ENCODE data around the gene EVC2. TPM values are rescaled to one million over a fixed set of nuclear protein-coding genes. Genes with fewer than 3 reads are reported as not detected.

The EVC2 gene
- polyA plus RNA-seq, 1 donor (not counting 4 experiments of a cell fraction or from before 2014, with no cell fraction given): 1.7 TPM

DNA sequence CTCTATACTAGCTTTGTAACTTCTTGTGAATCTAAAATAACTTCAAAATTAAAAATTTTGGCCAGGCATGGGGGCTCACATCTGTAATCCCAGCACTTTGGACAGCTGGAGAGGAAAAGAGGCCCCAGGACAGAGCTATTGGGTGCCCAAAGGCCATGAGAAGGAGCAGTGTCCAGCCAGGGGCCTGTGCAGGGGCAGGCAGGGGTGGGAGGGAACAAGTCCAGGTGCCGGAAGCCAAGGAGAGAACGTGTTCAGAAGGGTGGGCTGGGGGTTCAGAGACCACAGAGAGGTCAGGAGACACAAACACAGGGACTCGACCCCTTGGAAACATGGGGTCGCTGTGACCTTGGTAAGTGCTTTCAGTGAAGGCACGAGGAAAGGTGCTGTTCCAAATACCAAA is 138.9 kb downstream of the EVC2 start:
- H3K27me3 ChIP-seq (ENCODE audit: control insufficient read depth, extremely low read depth, insufficient read depth, low read length): no peaks in the 10 kb centered on the region
- no peak overlapping the region for H3K9ac ChIP-seq (ENCODE audit: control insufficient read depth, extremely low read depth, insufficient read depth, low read length)
- H3K9me3 ChIP-seq (ENCODE audit: control insufficient read depth, low read depth, low read length): no peaks in the 10 kb centered on the region
- no peaks in the 10 kb centered on the region for H3K4me1 ChIP-seq (ENCODE audit: control insufficient read depth, extremely low read depth, insufficient read depth, low read length)
- FAIRE-seq (no peak), DNase-seq (ENCODE audit: low read depth, low spot score) (no peak)
- no peak overlapping the region for H3K4me3 ChIP-seq (ENCODE audit: control insufficient read depth in 2 of 3, extremely low read depth in 1 of 3, insufficient read depth in 2 of 3, low read depth in 1 of 3, low read length in 3 of 3)
- H3K9me1 ChIP-seq (ENCODE audit: control insufficient read depth, extremely low read depth, insufficient read depth, low read length): no peaks in the 10 kb centered on the region
- H3K36me3 ChIP-seq (ENCODE audit: control insufficient read depth in 2 of 2, extremely low read depth in 1 of 2, insufficient read depth in 2 of 2, low read length in 2 of 2): peaks cover 6 to 11% of the 10 kb centered on the region in 2 experiments
- no peak overlapping the region for H2AFZ ChIP-seq (ENCODE audit: control insufficient read depth, low read length)
- no peak overlapping the region for H3K27ac ChIP-seq (ENCODE audit: control insufficient read depth, insufficient read depth, low read length)
- H3K79me2 ChIP-seq (ENCODE audit: control insufficient read depth, insufficient read depth, low read length): no peaks in the 10 kb centered on the region
- H3K4me2 ChIP-seq (ENCODE audit: control insufficient read depth, extremely low read depth, insufficient read depth, low read depth, low read length): no peak overlapping the region
- no peaks in the 10 kb centered on the region for H4K20me1 ChIP-seq (ENCODE audit: control insufficient read depth, extremely low read depth, insufficient read depth, low read length)
- dilution Hi-C loops (cut with MboI; ENCODE audit: extremely low pct_ligation_motif_present, low sequenced_read_pairs): no loop called here
- no peak for TF ChIP-seq EZH2 (IDR thresholded peaks at IDR 0.05; ENCODE audit: low read length)
- TF ChIP-seq, protein P1, sequence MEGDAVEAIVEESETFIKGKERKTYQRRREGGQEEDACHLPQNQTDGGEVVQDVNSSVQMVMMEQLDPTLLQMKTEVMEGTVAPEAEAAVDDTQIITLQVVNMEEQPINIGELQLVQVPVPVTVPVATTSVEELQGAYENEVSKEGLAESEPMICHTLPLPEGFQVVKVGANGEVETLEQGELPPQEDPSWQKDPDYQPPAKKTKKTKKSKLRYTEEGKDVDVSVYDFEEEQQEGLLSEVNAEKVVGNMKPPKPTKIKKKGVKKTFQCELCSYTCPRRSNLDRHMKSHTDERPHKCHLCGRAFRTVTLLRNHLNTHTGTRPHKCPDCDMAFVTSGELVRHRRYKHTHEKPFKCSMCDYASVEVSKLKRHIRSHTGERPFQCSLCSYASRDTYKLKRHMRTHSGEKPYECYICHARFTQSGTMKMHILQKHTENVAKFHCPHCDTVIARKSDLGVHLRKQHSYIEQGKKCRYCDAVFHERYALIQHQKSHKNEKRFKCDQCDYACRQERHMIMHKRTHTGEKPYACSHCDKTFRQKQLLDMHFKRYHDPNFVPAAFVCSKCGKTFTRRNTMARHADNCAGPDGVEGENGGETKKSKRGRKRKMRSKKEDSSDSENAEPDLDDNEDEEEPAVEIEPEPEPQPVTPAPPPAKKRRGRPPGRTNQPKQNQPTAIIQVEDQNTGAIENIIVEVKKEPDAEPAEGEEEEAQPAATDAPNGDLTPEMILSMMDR (optimal IDR thresholded peaks at IDR 0.05 in 1 of 3, IDR thresholded peaks at IDR 0.05 in 1 of 3, conservative IDR thresholded peaks at IDR 0.05 in 1 of 3; ENCODE audit: extremely low read depth in 1 of 3, insufficient read depth in 2 of 3, low read length in 3 of 3): no peak

DNA sequence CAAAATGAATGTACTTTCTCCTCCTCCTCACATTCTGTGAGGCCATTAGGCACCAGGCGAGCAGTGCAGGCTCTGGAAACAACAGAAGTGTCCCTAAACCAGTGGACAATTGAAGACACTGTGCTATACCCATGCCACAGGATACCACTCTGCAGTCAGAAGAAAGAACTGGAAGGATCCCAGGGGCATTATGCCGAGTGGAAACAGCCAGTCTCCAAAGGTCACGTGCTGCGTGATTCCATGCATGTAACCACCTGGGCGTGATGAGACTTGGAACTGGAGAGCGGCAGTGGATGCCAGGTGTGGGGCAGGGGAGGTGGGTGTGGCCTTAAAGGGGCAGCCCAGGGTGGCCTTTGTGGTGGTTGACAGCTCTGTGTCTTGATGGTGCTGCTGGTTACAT is 139.4 kb downstream of the EVC2 start:
- no peaks in the 10 kb centered on the region for H3K9me3 ChIP-seq (ENCODE audit: control insufficient read depth, low read depth, low read length)
- no peaks in the 10 kb centered on the region for H4K20me1 ChIP-seq (ENCODE audit: control insufficient read depth, extremely low read depth, insufficient read depth, low read length)
- H3K36me3 ChIP-seq (ENCODE audit: control insufficient read depth in 2 of 2, extremely low read depth in 1 of 2, insufficient read depth in 2 of 2, low read length in 2 of 2): peaks cover 3 to 8% of the 10 kb centered on the region in 2 experiments
- H3K4me2 ChIP-seq (ENCODE audit: control insufficient read depth, extremely low read depth, insufficient read depth, low read depth, low read length): no peak overlapping the region
- TF ChIP-seq EZH2 (IDR thresholded peaks at IDR 0.05; ENCODE audit: low read length): no peak
- TF ChIP-seq, protein P1 (optimal IDR thresholded peaks at IDR 0.05 in 1 of 3, IDR thresholded peaks at IDR 0.05 in 1 of 3, conservative IDR thresholded peaks at IDR 0.05 in 1 of 3; ENCODE audit: extremely low read depth in 1 of 3, insufficient read depth in 2 of 3, low read length in 3 of 3): no peak
- FAIRE-seq (no peak), DNase-seq (ENCODE audit: low read depth, low spot score) (no peak)
- no peak overlapping the region for H3K27ac ChIP-seq (ENCODE audit: control insufficient read depth, insufficient read depth, low read length)
- dilution Hi-C loops (cut with MboI; ENCODE audit: extremely low pct_ligation_motif_present, low sequenced_read_pairs): no loop called here
- H3K9ac ChIP-seq (ENCODE audit: control insufficient read depth, extremely low read depth, insufficient read depth, low read length): no peak overlapping the region
- no peaks in the 10 kb centered on the region for H3K4me1 ChIP-seq (ENCODE audit: control insufficient read depth, extremely low read depth, insufficient read depth, low read length)
- H3K27me3 ChIP-seq (ENCODE audit: control insufficient read depth, extremely low read depth, insufficient read depth, low read length): no peaks in the 10 kb centered on the region
- no peaks in the 10 kb centered on the region for H3K9me1 ChIP-seq (ENCODE audit: control insufficient read depth, extremely low read depth, insufficient read depth, low read length)
- H3K79me2 ChIP-seq (ENCODE audit: control insufficient read depth, insufficient read depth, low read length): no peaks in the 10 kb centered on the region
- H2AFZ ChIP-seq (ENCODE audit: control insufficient read depth, low read length): no peak overlapping the region
- H3K4me3 ChIP-seq (ENCODE audit: control insufficient read depth in 2 of 3, extremely low read depth in 1 of 3, insufficient read depth in 2 of 3, low read depth in 1 of 3, low read length in 3 of 3): no peak overlapping the region
